GM12878 (cell line): ENCODE results near the gene ARHGAP26.

Experiments
- BHLHE40 ChIP-seq, 2 experiments: fragments of 450-650 bp in 1 of 2; IDR thresholded peaks; 2 replicates each; pipeline ENCODE4 v1.6.1; 2011 to 2017; ENCODE audit warnings: low read depth in 2 of 2, borderline replicate concordance in 1 of 2, improper control_type of control experiment in 1 of 2, low read length in 1 of 2, mild to moderate bottlenecking in 1 of 2
- EZH2 ChIP-seq: IDR thresholded peaks from 2 replicates; pipeline ENCODE4 v1.6.1; 2012; ENCODE audit warnings: low read depth, mild to moderate bottlenecking, control low read depth, inconsistent platforms, low read length, borderline replicate concordance; ENCODE audit not compliant: control insufficient read depth
- MXI1 ChIP-seq: fragments of 150-350 bp; IDR thresholded peaks from 2 replicates; pipeline ENCODE4 v1.6.1; 2011; ENCODE audit warnings: low read depth, mild to moderate bottlenecking, inconsistent platforms, low read length, improper control_type of control experiment
- NR2C2 ChIP-seq: IDR thresholded peaks from 2 replicates; pipeline ENCODE4 v1.6.1; 2011; ENCODE audit warnings: borderline replicate concordance, low read depth; ENCODE audit not compliant: control insufficient read depth, insufficient read length
- POLR2A ChIP-seq: IDR thresholded peaks from 2 replicates; pipeline ENCODE4 v1.6.1; 2011; ENCODE audit warnings: low read depth, mild to moderate bottlenecking, low read length
- RAD21 ChIP-seq: IDR thresholded peaks from 2 replicates; pipeline ENCODE4 v1.6.1; 2011; ENCODE audit warnings: mild to moderate bottlenecking, low read depth, low read length, moderate library complexity; ENCODE audit not compliant: insufficient read depth
- SP1 ChIP-seq: IDR thresholded peaks from one replicate; pipeline ENCODE4 v1.6.1; 2011; ENCODE audit warnings: low read depth, low read length
- YY1 ChIP-seq: IDR thresholded peaks from 2 replicates; pipeline ENCODE4 v1.6.1; 2011; ENCODE audit warnings: low read depth, mild to moderate bottlenecking, low read length
- ZNF274 ChIP-seq: IDR thresholded peaks from one replicate; pipeline ENCODE4 v1.8.0; 2011; ENCODE audit not compliant: insufficient read length, insufficient read depth
- TF ChIP-seq, protein P1 (sequence below), 3 experiments: IDR thresholded peaks in 2 of 3; conservative IDR thresholded peaks in 1 of 3; 2 replicates each; pipeline ENCODE4 v1.5.1; 2011; ENCODE audit warnings: low read depth in 3 of 3, low read length in 3 of 3, mild to moderate bottlenecking in 3 of 3, control low read depth in 2 of 3, moderate library complexity in 2 of 3, inconsistent platforms in 1 of 3, mixed read lengths in 1 of 3; ENCODE audit not compliant: control insufficient read depth in 2 of 3, insufficient read depth in 1 of 3; ENCODE audit errors: extremely low read depth in 1 of 3

GRCh38 chr5:143277536-143277935, 507.4 kb downstream of the ARHGAP26 start:
- TF ChIP-seq BHLHE40 (IDR thresholded peaks at IDR 0.05; ENCODE audit: borderline replicate concordance in 1 of 2, low read depth in 2 of 2, low read length in 1 of 2) = no peak
- no peak for TF ChIP-seq NR2C2
- no peak for TF ChIP-seq RAD21
- TF ChIP-seq MXI1 = no peak
- TF ChIP-seq, protein P1, sequence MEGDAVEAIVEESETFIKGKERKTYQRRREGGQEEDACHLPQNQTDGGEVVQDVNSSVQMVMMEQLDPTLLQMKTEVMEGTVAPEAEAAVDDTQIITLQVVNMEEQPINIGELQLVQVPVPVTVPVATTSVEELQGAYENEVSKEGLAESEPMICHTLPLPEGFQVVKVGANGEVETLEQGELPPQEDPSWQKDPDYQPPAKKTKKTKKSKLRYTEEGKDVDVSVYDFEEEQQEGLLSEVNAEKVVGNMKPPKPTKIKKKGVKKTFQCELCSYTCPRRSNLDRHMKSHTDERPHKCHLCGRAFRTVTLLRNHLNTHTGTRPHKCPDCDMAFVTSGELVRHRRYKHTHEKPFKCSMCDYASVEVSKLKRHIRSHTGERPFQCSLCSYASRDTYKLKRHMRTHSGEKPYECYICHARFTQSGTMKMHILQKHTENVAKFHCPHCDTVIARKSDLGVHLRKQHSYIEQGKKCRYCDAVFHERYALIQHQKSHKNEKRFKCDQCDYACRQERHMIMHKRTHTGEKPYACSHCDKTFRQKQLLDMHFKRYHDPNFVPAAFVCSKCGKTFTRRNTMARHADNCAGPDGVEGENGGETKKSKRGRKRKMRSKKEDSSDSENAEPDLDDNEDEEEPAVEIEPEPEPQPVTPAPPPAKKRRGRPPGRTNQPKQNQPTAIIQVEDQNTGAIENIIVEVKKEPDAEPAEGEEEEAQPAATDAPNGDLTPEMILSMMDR (IDR thresholded peaks at IDR 0.05 in 2 of 3, conservative IDR thresholded peaks at IDR 0.05 in 1 of 3; ENCODE audit: control insufficient read depth in 2 of 3, extremely low read depth in 1 of 3, insufficient read depth in 1 of 3, low read depth in 3 of 3, low read length in 3 of 3) = no peak
- TF ChIP-seq EZH2 = no peak
- TF ChIP-seq YY1 = no peak
- TF ChIP-seq ZNF274 = no peak
- TF ChIP-seq SP1 = no peak
- TF ChIP-seq POLR2A = no peak
